MM.1S (cell line): ENCODE measurements around the gene PLOD1.

Source experiments
- EZH2 ChIP-seq: fragments of 300-600 bp; sonication (generic); optimal IDR thresholded peaks from 2 replicates; pipeline ENCODE3; 2017; ENCODE audit warnings: low read depth, mild to moderate bottlenecking, antibody characterized with exemption, low read length, mixed read lengths
- TF ChIP-seq, protein P1 (sequence below): fragments of 300-600 bp; sonication (generic); IDR thresholded peaks from 2 replicates; pipeline ENCODE4 v1.5.1; 2016; ENCODE audit warnings: antibody characterized with exemption, low read length, mixed read lengths

DNA sequence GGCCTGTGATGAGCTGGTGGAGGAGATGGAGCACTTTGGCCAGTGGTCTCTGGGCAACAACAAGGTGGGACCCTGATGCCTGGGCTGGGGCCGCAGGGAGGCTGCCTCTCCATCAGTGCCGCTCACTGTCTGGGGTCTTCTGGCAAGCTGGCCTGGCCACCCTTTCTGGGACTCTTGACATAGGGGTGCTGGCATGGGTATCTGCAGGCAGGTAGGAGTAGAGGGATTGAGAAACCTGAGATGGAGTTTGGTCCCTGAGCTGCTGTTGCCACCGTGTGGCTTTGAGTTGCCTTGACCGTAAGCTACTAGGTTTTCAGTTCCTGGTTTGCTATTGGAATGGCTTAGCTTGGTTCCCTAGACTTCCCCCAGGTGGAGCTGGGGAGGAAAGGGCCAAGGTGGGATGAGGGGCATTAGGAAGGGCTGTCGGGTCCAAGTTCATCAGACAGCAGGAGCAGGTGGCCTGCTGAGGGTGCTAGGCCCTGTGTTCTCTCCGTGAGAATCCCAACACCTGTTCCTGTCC is 32.6 kb downstream of the PLOD1 start:
- TF ChIP-seq, protein P1, sequence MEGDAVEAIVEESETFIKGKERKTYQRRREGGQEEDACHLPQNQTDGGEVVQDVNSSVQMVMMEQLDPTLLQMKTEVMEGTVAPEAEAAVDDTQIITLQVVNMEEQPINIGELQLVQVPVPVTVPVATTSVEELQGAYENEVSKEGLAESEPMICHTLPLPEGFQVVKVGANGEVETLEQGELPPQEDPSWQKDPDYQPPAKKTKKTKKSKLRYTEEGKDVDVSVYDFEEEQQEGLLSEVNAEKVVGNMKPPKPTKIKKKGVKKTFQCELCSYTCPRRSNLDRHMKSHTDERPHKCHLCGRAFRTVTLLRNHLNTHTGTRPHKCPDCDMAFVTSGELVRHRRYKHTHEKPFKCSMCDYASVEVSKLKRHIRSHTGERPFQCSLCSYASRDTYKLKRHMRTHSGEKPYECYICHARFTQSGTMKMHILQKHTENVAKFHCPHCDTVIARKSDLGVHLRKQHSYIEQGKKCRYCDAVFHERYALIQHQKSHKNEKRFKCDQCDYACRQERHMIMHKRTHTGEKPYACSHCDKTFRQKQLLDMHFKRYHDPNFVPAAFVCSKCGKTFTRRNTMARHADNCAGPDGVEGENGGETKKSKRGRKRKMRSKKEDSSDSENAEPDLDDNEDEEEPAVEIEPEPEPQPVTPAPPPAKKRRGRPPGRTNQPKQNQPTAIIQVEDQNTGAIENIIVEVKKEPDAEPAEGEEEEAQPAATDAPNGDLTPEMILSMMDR = peak; percentile 41
- TF ChIP-seq EZH2 = no peak
